Adipocyte (in vitro differentiated cells): ENCODE results near the gene STEAP2.
"Not testable (repeated sequence)": the region's sequence is repeated elsewhere in the genome, so short reads cannot be mapped to it uniquely, and the experiment has no call there.

Experiments used
- DNase-seq: peaks from one replicate; pipeline ENCODE4 v3.0.0-alpha.2; 2015; ENCODE audit warnings: low read depth
- H3K27me3 ChIP-seq: replicated peaks from 2 replicates; pipeline ENCODE4 v1.7.0; 2013; ENCODE audit warnings: mild to moderate bottlenecking, low read length, moderate library complexity; ENCODE audit not compliant: control insufficient read depth, insufficient read depth
- H3K36me3 ChIP-seq: 2 replicates; pipeline ENCODE4 v1.7.0; 2013; ENCODE audit warnings: low read length, mild to moderate bottlenecking, moderate library complexity; ENCODE audit not compliant: control insufficient read depth, insufficient read depth, severe bottlenecking
- H3K4me1 ChIP-seq: 2 replicates; pipeline ENCODE4 v1.7.0; 2013; ENCODE audit warnings: mild to moderate bottlenecking, low read length, moderate library complexity; ENCODE audit not compliant: control insufficient read depth, insufficient read depth
- H3K4me3 ChIP-seq: 2 replicates; pipeline ENCODE4 v1.7.0; 2013; ENCODE audit warnings: mild to moderate bottlenecking, low read length, moderate library complexity
- H3K9ac ChIP-seq: 2 replicates; pipeline ENCODE4 v1.7.0; 2013; ENCODE audit warnings: mild to moderate bottlenecking, low read length, moderate library complexity
- H3K9me3 ChIP-seq: 2 replicates; pipeline ENCODE4 v1.7.0; 2013; ENCODE audit warnings: mild to moderate bottlenecking, low read length, moderate library complexity; ENCODE audit not compliant: control insufficient read depth

The STEAP2 gene

DNA sequence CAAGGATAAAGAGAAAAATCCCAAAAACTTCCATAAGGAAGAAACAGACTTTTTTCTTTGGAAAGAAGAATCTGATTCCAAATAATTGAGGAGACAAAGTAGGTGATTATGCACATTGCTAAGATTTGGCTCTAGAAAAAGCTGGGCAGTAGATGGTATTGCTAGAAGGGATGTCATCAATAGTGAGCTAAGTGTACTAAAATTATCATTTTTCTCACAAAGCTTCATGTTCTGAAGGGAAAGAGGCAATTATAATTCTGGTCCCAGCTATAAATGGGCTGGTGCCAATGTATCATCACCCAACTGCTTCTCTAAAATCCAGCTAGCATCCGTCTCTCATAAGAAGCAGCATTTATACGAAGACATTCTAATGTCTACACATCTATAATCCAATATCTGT is 33.4 kb upstream of the STEAP2 start:
- Histone ChIP-seq H3K9ac (no peak overlapping the region), H3K9me3 (no peaks in the 10 kb centered on the region), H3K27me3 (no peaks in the 10 kb centered on the region), H3K36me3 (no peaks in the 10 kb centered on the region), H3K4me3 (no peak overlapping the region), H3K4me1 (peaks cover 29% of the 10 kb centered on the region)
- DNase-seq, result no peak

DNA sequence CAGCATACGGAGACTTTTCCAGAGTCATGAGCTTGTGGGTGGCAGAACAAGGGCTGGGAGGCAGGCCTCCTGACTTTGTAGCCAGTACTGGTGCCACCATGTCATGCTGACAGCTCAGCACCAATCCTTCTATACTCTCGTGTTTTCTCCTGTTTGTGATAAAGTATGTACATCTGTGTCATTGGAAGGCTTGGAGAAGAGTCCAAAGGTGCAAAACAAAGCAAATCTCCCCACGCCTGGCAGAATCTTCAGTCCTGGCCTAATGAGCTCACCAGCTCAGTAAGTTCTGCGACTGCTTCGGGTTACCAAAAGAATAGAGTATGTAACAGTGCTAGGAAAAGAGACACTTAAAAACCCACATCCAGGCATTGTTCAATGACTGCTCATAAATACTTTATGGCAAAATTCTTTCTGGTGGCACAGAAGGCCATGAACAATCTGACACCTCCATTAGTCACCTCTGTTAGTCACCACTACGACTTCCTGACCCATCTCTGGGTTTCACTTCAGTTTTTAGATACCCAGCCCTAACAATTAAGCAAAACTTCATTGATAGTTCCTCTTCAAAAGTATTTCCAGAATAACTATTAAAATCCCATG is 32.8 kb upstream of the STEAP2 start:
- no peaks in the 10 kb centered on the region for H3K27me3 ChIP-seq
- peak; percentile 56 for DNase-seq
- peak overlapping the region; percentile 35 for H3K4me3 ChIP-seq

DNA sequence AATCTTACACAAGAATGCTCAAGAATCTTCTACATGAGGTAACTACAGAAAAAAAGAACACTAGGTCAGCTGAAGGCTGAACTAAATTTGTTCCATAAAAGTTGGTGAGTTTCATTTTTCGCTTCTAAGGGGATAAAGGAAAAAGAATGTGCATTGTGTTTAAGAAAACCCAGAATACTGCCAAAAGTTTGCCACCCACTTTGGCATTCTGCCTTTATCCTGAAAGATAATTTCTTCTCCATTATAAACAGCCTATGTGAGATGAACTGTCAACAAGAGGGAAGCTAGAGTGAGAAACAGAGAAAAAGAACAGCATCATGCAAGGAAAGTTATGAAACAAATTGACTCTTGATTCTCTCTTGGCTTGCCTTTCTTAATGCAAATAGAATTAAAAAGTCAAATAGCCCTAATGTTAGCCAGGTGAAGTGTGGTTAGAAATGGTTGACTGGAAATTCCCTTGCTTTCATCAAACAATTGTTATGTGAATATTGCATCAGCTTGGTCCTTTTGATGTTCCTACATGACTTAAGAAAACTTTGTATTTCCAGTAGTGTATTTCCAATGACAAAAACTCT is 31.4 kb upstream of the STEAP2 start:
- peak overlapping the region; percentile 56 for H3K9ac ChIP-seq
- H3K9me3 ChIP-seq, result no peaks in the 10 kb centered on the region
- H3K36me3 ChIP-seq, result no peaks in the 10 kb centered on the region
- peak overlapping the region; percentile 56 for H3K4me3 ChIP-seq
- no peaks in the 10 kb centered on the region for H3K27me3 ChIP-seq
- DNase-seq, result peak; percentile 63
- H3K4me1 ChIP-seq, result peaks cover 29% of the 10 kb centered on the region

More for the DNA sequence above, 32.8 kb upstream of the STEAP2 start:
- peaks cover 29% of the 10 kb centered on the region for H3K4me1 ChIP-seq
- H3K36me3 ChIP-seq, result no peaks in the 10 kb centered on the region
- H3K9ac ChIP-seq, result peak overlapping the region; percentile 56
- no peaks in the 10 kb centered on the region for H3K9me3 ChIP-seq

DNA sequence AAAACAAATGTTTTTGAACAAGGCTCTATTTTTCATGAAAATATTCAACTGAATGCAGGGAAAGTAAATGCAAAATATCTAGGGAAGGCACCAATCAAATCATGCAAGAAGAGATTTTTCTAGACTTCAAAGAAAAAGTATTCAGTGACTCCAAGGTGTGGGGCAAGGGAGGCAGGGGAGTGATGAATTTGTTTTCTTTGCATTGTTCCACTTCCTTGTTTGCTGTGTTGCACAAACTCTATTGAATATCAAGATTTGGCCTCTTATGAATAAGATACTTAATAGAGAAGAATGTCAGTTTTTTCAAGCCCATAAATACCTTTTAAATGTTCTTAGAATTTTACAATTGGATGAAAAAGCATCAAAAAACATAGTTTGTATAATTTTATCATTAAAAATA is 30.9 kb upstream of the STEAP2 start:
- H3K9me3 ChIP-seq, result no peaks in the 10 kb centered on the region
- H3K9ac ChIP-seq, result no peak overlapping the region
- H3K4me3 ChIP-seq, result no peak overlapping the region
- no peaks in the 10 kb centered on the region for H3K36me3 ChIP-seq
- no peaks in the 10 kb centered on the region for H3K27me3 ChIP-seq
- H3K4me1 ChIP-seq, result peaks cover 29% of the 10 kb centered on the region
- DNase-seq, result no peak

DNA sequence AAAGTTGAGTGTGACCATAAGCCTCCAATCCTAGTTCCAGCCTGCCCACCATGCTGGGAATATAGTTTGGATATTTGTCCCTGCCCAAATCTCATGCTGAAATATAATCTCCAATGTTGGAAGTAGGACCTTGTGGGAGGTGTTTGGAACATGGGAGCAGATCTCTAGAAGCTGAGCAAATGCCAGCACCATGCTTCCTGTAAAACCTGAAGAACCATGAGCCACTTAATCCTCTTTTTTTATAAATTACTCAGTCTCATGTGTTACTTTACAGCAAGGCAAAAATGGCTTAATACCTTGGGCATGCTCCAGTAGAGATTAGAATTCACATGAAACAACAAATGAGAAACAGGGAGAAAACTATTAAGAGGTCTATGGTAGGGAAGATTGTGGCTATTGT is 30.1 kb upstream of the STEAP2 start:
- Histone ChIP-seq H3K27me3 (no peaks in the 10 kb centered on the region), H3K36me3 (no peaks in the 10 kb centered on the region), H3K9me3 (no peaks in the 10 kb centered on the region), H3K9ac (no peak overlapping the region), H3K4me3 (no peak overlapping the region), H3K4me1 (peaks cover 29% of the 10 kb centered on the region)
- no peak for DNase-seq

DNA sequence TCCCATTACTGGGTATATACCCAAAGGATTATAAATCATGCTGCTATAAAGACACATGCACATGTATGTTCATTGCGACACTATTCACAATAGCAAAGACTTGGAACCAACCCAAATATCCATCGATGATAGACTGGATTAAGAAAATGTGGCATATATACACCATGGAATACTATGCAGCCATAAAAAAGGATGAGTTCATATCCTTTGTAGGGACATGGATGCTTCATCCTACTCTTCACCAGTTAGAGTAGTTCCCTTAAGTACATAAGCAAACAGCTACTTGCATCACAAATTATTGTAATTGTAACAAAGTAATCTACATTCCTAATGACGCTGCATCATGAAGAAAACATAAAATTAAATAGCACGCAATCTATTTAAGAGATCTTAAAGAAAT is 25.2 kb upstream of the STEAP2 start:
- not testable (repeated sequence) for H3K4me3 ChIP-seq, H3K4me1 ChIP-seq, H3K9ac ChIP-seq, DNase-seq, H3K9me3 ChIP-seq, H3K36me3 ChIP-seq, H3K27me3 ChIP-seq

DNA sequence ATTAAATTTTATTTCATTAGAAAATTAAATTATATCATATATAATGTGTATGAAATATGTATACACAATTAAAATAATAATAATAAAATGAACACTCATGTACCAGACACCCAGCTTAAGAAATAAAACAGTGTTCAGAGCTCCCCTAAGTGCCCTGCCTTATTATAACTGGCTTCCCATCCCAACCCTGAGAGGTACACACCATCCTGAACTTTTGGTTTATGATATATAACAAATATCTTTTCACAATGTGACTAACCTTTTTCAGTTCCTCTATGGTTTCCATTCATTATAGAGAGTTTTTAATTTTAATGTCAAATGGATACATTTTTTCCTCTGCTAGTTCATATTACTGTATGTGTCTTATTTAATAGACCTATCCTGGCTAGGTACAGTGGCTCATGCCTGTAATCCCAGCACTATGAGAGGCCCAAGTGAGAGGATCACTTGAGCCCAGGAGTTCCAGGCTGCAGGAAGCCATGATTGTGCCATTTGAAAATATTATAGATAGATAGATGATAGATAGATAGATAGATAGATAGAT is 24.0 kb upstream of the STEAP2 start:
- no peak for DNase-seq
- Histone ChIP-seq H3K9ac (no peak overlapping the region), H3K4me1 (peaks cover 2% of the 10 kb centered on the region), H3K27me3 (no peaks in the 10 kb centered on the region), H3K4me3 (no peak overlapping the region), H3K36me3 (no peaks in the 10 kb centered on the region), H3K9me3 (peaks cover 8% of the 10 kb centered on the region)

DNA sequence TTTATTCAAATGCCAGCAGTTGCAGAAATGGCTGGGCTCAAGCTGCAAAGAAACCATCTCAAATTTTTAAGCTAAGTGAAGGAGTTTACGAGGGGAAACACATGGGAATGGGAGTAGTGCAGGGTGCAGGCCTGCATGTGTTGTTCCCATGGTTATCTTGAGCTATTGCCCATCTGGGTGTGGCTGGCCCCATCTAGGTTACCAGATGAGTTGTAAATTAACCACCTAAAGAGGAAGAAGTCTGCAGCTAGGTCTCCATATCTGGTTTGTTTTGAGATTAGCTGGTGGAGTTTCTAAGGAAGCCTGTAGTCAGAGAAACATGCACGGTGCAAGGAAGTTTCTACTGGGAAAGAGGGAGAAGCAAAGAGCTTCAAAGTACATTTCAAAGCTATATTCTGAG is 23.3 kb upstream of the STEAP2 start:
- no peaks in the 10 kb centered on the region for H3K36me3 ChIP-seq
- H3K4me3 ChIP-seq, result no peak overlapping the region
- no peak for DNase-seq
- peaks cover 8% of the 10 kb centered on the region for H3K9me3 ChIP-seq
- H3K27me3 ChIP-seq, result no peaks in the 10 kb centered on the region
- H3K4me1 ChIP-seq, result peaks cover 9% of the 10 kb centered on the region
- no peak overlapping the region for H3K9ac ChIP-seq

DNA sequence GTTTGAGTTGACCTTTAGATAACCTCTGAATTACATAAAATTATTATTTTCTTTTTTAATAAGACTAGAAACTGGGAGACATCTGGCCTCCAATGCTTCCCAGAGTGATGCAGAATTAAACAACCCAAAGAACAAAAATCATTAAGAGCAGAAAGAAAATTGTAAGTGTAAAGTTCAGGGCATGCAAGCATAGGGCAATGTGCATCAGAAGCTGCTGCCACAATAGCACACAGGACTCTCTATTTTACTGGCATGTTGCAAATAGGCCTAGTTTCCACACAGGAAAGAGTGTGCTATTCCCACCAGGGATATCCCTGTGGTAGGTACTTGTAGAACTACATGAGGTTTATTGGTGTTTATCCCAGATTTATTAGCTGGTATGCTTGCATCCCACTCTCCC is 20.5 kb upstream of the STEAP2 start:
- H3K9ac ChIP-seq, result no peak overlapping the region
- H3K36me3 ChIP-seq, result no peaks in the 10 kb centered on the region
- no peaks in the 10 kb centered on the region for H3K27me3 ChIP-seq
- DNase-seq, result no peak
- H3K9me3 ChIP-seq, result peaks cover 8% of the 10 kb centered on the region
- peaks cover 33% of the 10 kb centered on the region for H3K4me1 ChIP-seq
- H3K4me3 ChIP-seq, result no peak overlapping the region

DNA sequence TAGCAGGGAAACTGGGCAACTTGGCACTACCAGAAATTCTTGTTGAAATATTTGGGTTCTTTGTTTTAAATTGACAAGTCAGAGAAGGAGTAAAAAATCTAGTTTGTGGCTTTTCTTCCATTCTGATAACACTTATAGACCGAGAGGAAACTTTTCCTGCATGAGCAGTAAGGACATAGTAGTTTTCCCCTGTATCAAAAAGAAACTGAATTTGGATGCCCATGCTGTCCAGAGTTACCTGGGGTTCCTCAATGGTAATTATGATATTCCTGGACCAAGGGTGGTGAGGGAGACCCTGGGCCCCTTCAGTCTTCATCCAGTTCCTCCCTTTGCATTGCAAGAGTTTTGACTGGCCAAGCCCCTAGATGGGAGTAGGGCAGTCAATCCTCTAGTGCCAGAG is 19.9 kb upstream of the STEAP2 start:
- H3K27me3 ChIP-seq, result no peaks in the 10 kb centered on the region
- H3K36me3 ChIP-seq, result no peaks in the 10 kb centered on the region
- no peak for DNase-seq
- H3K4me3 ChIP-seq, result no peak overlapping the region
- peaks cover 8% of the 10 kb centered on the region for H3K9me3 ChIP-seq
- no peak overlapping the region for H3K9ac ChIP-seq
- peaks cover 33% of the 10 kb centered on the region for H3K4me1 ChIP-seq

DNA sequence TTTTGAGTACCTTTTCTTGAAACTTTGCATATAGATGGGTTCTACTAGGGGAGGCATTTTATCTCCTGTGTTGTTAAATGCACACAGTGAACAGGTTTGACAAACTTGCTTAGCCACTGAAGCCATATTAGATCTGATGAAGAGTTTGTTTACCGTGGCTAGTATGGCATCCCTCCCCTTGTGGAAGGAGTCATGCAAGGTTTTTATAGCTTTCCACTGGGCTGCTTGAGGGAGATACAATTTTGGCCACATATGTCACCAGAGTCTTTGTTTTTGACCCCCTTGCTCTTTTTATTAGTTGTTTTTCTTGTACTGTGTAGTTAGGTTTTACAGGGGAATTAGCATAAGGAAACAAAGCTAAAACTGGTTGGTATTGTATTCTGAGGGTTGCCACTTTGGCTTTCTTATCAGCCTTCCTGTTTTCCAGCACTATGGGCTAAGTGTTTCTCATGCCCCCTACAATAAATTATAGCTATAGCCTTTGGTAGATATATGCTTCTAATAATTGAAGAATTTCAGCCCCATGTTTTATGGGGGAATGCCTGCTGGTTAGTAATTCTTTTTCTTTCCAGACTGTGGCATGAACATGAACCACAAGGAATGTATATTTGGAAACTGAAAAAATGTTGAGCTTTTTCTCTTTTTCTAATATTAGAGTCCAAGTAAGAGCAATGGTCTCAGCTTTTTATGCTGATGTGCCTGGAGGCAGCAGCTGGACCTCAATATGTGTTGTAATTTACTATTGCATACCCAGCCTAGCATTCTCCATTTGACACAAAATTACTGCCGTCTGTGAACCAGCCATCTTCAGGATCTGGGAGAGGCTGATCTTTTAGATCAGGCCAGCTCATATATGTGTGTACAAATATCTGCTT is 18.4 kb upstream of the STEAP2 start:
- H3K4me1 ChIP-seq, result peaks cover 33% of the 10 kb centered on the region
- DNase-seq, result peak; percentile 81
- peaks cover 8% of the 10 kb centered on the region for H3K9me3 ChIP-seq
- H3K36me3 ChIP-seq, result no peaks in the 10 kb centered on the region
- no peaks in the 10 kb centered on the region for H3K27me3 ChIP-seq
- H3K9ac ChIP-seq, result peak overlapping the region; percentile 78
- no peak overlapping the region for H3K4me3 ChIP-seq
